Neural cell (in vitro differentiated cells): Measurements from ENCODE around the gene PUM2. TPM values are rescaled to one million over a fixed set of nuclear protein-coding genes. Genes with fewer than 3 reads are reported as not detected.
"Not testable (repeated sequence)": the region's sequence is repeated elsewhere in the genome, so short reads cannot be mapped to it uniquely, and the experiment has no call there.

ENCODE experiments used
- H2AFZ ChIP-seq: fragments of 200-600, 300-800 bp; sonication (generic), shearing (Covaris generic); 2 replicates; pipeline ENCODE4 v1.6.0; 2014; ENCODE audit warnings: low read depth, mild to moderate bottlenecking, antibody characterized with exemption, low read length, moderate library complexity
- H3F3A ChIP-seq: fragments of 200-600 bp; shearing (Covaris generic); 2 replicates; pipeline ENCODE4 v1.6.1; 2016; ENCODE audit warnings: mild to moderate bottlenecking, moderate library complexity, mixed read lengths, antibody characterized with exemption, low read length; ENCODE audit not compliant: insufficient read depth, poor library complexity, severe bottlenecking
- H3K27ac ChIP-seq: fragments of 200-600, 300-800 bp; sonication (generic), shearing (Covaris generic); 2 replicates; pipeline ENCODE4 v1.5.1; 2014; ENCODE audit warnings: mild to moderate bottlenecking, low read length, moderate library complexity
- H3K27me3 ChIP-seq: fragments of 300-800, 200-600 bp; sonication (generic), shearing (Covaris generic); 2 replicates; pipeline ENCODE4 v1.6.0; 2014; ENCODE audit warnings: mild to moderate bottlenecking, low read depth, low read length, moderate library complexity; ENCODE audit not compliant: insufficient read depth
- H3K36me3 ChIP-seq: fragments of 300-800, 200-600 bp; sonication (generic), shearing (Covaris generic); 2 replicates; pipeline ENCODE4 v1.5.1; 2014; ENCODE audit warnings: mild to moderate bottlenecking, antibody characterized with exemption, low read length, moderate library complexity; ENCODE audit not compliant: insufficient read depth
- H3K4me2 ChIP-seq: fragments of 300-800, 200-600 bp; sonication (generic), shearing (Covaris generic); 2 replicates; pipeline ENCODE4 v1.6.0; 2014; ENCODE audit warnings: mild to moderate bottlenecking, low read length
- H3K4me3 ChIP-seq: fragments of 300-800, 200-600 bp; sonication (generic), shearing (Covaris generic); 2 replicates; pipeline ENCODE4 v1.5.1; 2014; ENCODE audit warnings: mild to moderate bottlenecking, low read length, moderate library complexity
- H3K79me2 ChIP-seq: fragments of 200-600 bp; shearing (Covaris generic); replicated peaks from 2 replicates; pipeline ENCODE4 v1.6.0; 2014; ENCODE audit warnings: mild to moderate bottlenecking, low read length, moderate library complexity; ENCODE audit not compliant: insufficient read depth
- H3K9ac ChIP-seq: fragments of 300-800, 200-600 bp; sonication (generic), shearing (Covaris generic); 2 replicates; pipeline ENCODE4 v1.6.1; 2016; ENCODE audit warnings: mild to moderate bottlenecking, low read length, mixed read lengths
- H3K9me2 ChIP-seq: fragments of 200-600 bp; shearing (Covaris generic); 2 replicates; pipeline ENCODE4 v1.6.1; 2016; ENCODE audit warnings: mild to moderate bottlenecking, low read length, mixed read lengths; ENCODE audit not compliant: insufficient read depth
- H3K9me3 ChIP-seq: fragments of 200-600, 300-800 bp; sonication (generic), shearing (Covaris generic); 2 replicates; pipeline ENCODE4 v1.6.1; 2016; ENCODE audit warnings: mild to moderate bottlenecking, mixed run types, low read length, moderate library complexity, mixed read lengths
- H4K20me1 ChIP-seq: fragments of 200-600 bp; shearing (Covaris generic); 2 replicates; pipeline ENCODE4 v1.6.1; 2016; ENCODE audit warnings: mild to moderate bottlenecking, mixed run types; ENCODE audit not compliant: insufficient read depth
- CTCF ChIP-seq: fragments of 450-650 bp; IDR thresholded peaks from 2 replicates; pipeline ENCODE4 v1.5.1; 2014; ENCODE audit warnings: antibody characterized with exemption, mild to moderate bottlenecking, moderate library complexity; ENCODE audit not compliant: poor library complexity, severe bottlenecking
- EP300 ChIP-seq: fragments of 450-650 bp; conservative IDR thresholded peaks from 2 replicates; pipeline ENCODE4 v1.6.1; 2014; ENCODE audit warnings: antibody characterized with exemption, mild to moderate bottlenecking, moderate library complexity; ENCODE audit not compliant: poor library complexity, severe bottlenecking
- EZH2 ChIP-seq: fragments of 200-600, 300-800 bp; shearing (Covaris generic), sonication (generic); IDR thresholded peaks from 2 replicates; pipeline ENCODE4 v1.6.1; 2014; ENCODE audit warnings: antibody characterized with exemption, low read length, borderline replicate concordance, mild to moderate bottlenecking; ENCODE audit not compliant: insufficient read depth, poor library complexity, severe bottlenecking
- MXI1 ChIP-seq: fragments of 450-650 bp; conservative IDR thresholded peaks from 2 replicates; pipeline ENCODE4 v1.6.1; 2014; ENCODE audit warnings: antibody characterized with exemption, mild to moderate bottlenecking; ENCODE audit not compliant: poor library complexity, severe bottlenecking
- POLR2AphosphoS5 ChIP-seq: IDR thresholded peaks from 2 replicates; pipeline ENCODE4 v1.6.1; 2012
- RAD21 ChIP-seq: fragments of 450-650 bp; conservative IDR thresholded peaks from 2 replicates; pipeline ENCODE4 v1.6.1; 2014; ENCODE audit warnings: antibody characterized with exemption, mild to moderate bottlenecking, moderate library complexity
- REST ChIP-seq: IDR thresholded peaks from 2 replicates; pipeline ENCODE4 v1.6.1; 2012; ENCODE audit warnings: borderline replicate concordance
- SMC3 ChIP-seq: fragments of 450-650 bp; conservative IDR thresholded peaks from 2 replicates; pipeline ENCODE4 v1.6.1; 2014; ENCODE audit warnings: antibody characterized with exemption, mild to moderate bottlenecking, moderate library complexity; ENCODE audit not compliant: poor library complexity
- TAF1 ChIP-seq: IDR thresholded peaks from 2 replicates; pipeline ENCODE4 v1.6.1; 2012; ENCODE audit warnings: low read depth
- polyA plus RNA-seq: library from polyadenylated mRNA; depleted of rRNA; stranded (reverse); fragments of >200 nt; gene quantifications from 2 replicates; pipeline ENCODE4 v1.2.3, GENCODE V29; 2014

PUM2 gene
- polyA plus RNA-seq, 1 donor from 2014 or later, result 37.0 TPM

GRCh38 chr2:20370191-20370590 is 19.5 kb upstream of the PUM2 start:
- no peak overlapping the region for H3K9ac ChIP-seq
- TF ChIP-seq POLR2AphosphoS5, result no peak

GRCh38 chr2:20369366-20369765 is 18.7 kb upstream of the PUM2 start:
- H3K27me3 ChIP-seq, result no peaks in the 10 kb centered on the region
- H3K27ac ChIP-seq, result no peak overlapping the region
- no peak overlapping the region for H2AFZ ChIP-seq
- H3K4me2 ChIP-seq, result no peak overlapping the region
- no peaks in the 10 kb centered on the region for H3F3A ChIP-seq
- no peaks in the 10 kb centered on the region for H3K9me3 ChIP-seq
- H4K20me1 ChIP-seq, result no peaks in the 10 kb centered on the region
- no peak for TF ChIP-seq MXI1
- TF ChIP-seq CTCF, result no peak
- TF ChIP-seq SMC3, result no peak
- no peak for TF ChIP-seq EP300
- TF ChIP-seq POLR2AphosphoS5, result no peak
- no peak overlapping the region for H3K4me3 ChIP-seq
- H3K9ac ChIP-seq, result no peak overlapping the region
- H3K36me3 ChIP-seq, result no peaks in the 10 kb centered on the region
- H3K79me2 ChIP-seq, result no peaks in the 10 kb centered on the region
- no peaks in the 10 kb centered on the region for H3K9me2 ChIP-seq

More at GRCh38 chr2:20370191-20370590, 19.5 kb upstream of the PUM2 start:
- H3K36me3 ChIP-seq, result no peaks in the 10 kb centered on the region
- H3K79me2 ChIP-seq, result no peaks in the 10 kb centered on the region
- no peaks in the 10 kb centered on the region for H3F3A ChIP-seq
- H3K4me2 ChIP-seq, result no peak overlapping the region
- no peaks in the 10 kb centered on the region for H3K9me2 ChIP-seq
- H3K9me3 ChIP-seq, result no peaks in the 10 kb centered on the region
- no peak overlapping the region for H3K27ac ChIP-seq
- no peak overlapping the region for H2AFZ ChIP-seq
- no peaks in the 10 kb centered on the region for H3K27me3 ChIP-seq
- H4K20me1 ChIP-seq, result no peaks in the 10 kb centered on the region
- H3K4me3 ChIP-seq, result no peak overlapping the region

GRCh38 chr2:20368706-20369105 is 18.1 kb upstream of the PUM2 start:
- H3K27me3 ChIP-seq, result no peaks in the 10 kb centered on the region
- no peak overlapping the region for H3K4me3 ChIP-seq
- no peaks in the 10 kb centered on the region for H3K36me3 ChIP-seq
- no peak overlapping the region for H3K27ac ChIP-seq
- TF ChIP-seq REST (no peak), TAF1 (no peak), CTCF (no peak), SMC3 (no peak), POLR2AphosphoS5 (no peak), MXI1 (no peak), EZH2 (no peak), EP300 (no peak), RAD21 (no peak)
- no peak overlapping the region for H3K9ac ChIP-seq
- H4K20me1 ChIP-seq, result no peaks in the 10 kb centered on the region
- no peaks in the 10 kb centered on the region for H3K9me3 ChIP-seq
- no peak overlapping the region for H2AFZ ChIP-seq
- no peaks in the 10 kb centered on the region for H3K79me2 ChIP-seq
- H3F3A ChIP-seq, result no peaks in the 10 kb centered on the region
- H3K9me2 ChIP-seq, result no peaks in the 10 kb centered on the region
- H3K4me2 ChIP-seq, result no peak overlapping the region

- H3K9me3 ChIP-seq, H3K27me3 ChIP-seq, H3K9me2 ChIP-seq, H2AFZ ChIP-seq, H3K79me2 ChIP-seq, H4K20me1 ChIP-seq, H3F3A ChIP-seq, H3K9ac ChIP-seq, H3K4me2 ChIP-seq, H3K36me3 ChIP-seq, H3K27ac ChIP-seq, H3K4me3 ChIP-seq: not testable (repeated sequence)
These were observed 17.3 kb upstream of the PUM2 start for GRCh38 chr2:20367929-20368328.
